GM06990 (cell line): ENCODE data around the gene VPS26A.
"Not testable (repeated sequence)": the region's sequence is repeated elsewhere in the genome, so short reads cannot be mapped to it uniquely, and the experiment has no call there.

Experiments
- DNase-seq: peaks from one replicate; pipeline ENCODE4 v3.0.0-alpha.2; 2011; ENCODE audit not compliant: insufficient read length; ENCODE audit errors: extremely low read depth
- H3K27me3 ChIP-seq: replicated peaks from 2 replicates; pipeline ENCODE4 v1.6.0; 2011; ENCODE audit warnings: low read length; ENCODE audit not compliant: control insufficient read depth, insufficient read depth
- H3K36me3 ChIP-seq: 2 replicates; pipeline ENCODE4 v1.5.1; 2011; ENCODE audit warnings: low read length; ENCODE audit not compliant: control insufficient read depth, insufficient read depth
- H3K4me3 ChIP-seq: replicated peaks from 2 replicates; pipeline ENCODE4 v1.5.1; 2011; ENCODE audit warnings: low read depth, mild to moderate bottlenecking, control low read depth, low read length
- CTCF ChIP-seq: IDR thresholded peaks from 2 replicates; pipeline ENCODE4 v1.5.1; 2011; ENCODE audit warnings: low read length, control low read depth, mild to moderate bottlenecking, inconsistent platforms; ENCODE audit not compliant: insufficient read depth, poor library complexity, severe bottlenecking

Gene VPS26A

GRCh38 chr10:69160809-69161241 is 36.8 kb downstream of the VPS26A start:
- peaks cover 1% of the 10 kb centered on the region; the same call in 1 of the 2 replicates for H3K36me3 ChIP-seq
- no peak for TF ChIP-seq CTCF
- DNase-seq, result no peak

GRCh38 chr10:69168493-69168892 is 44.5 kb downstream of the VPS26A start:
- TF ChIP-seq CTCF, result no peak
- no peaks in the 10 kb centered on the region for H3K27me3 ChIP-seq
- H3K36me3 ChIP-seq, result peaks cover 1% of the 10 kb centered on the region
- no peak for DNase-seq
- H3K4me3 ChIP-seq, result no peak overlapping the region

More at GRCh38 chr10:69160809-69161241, 36.8 kb downstream of the VPS26A start:
- H3K4me3 ChIP-seq, result no peak overlapping the region
- H3K27me3 ChIP-seq, result no peaks in the 10 kb centered on the region

- H3K27me3 ChIP-seq, result no peaks in the 10 kb centered on the region
- no peak for DNase-seq
- no peaks in the 10 kb centered on the region; the same call in 1 of the 2 replicates for H3K36me3 ChIP-seq
- H3K4me3 ChIP-seq, result no peak overlapping the region
- no peak for TF ChIP-seq CTCF
These were observed 48.4 kb downstream of the VPS26A start for GRCh38 chr10:69172241-69172982.

- H3K27me3 ChIP-seq, H3K36me3 ChIP-seq, H3K4me3 ChIP-seq, DNase-seq: not testable (repeated sequence)
These were observed 51.3 kb downstream of the VPS26A start for GRCh38 chr10:69175326-69175725.

- no peak overlapping the region for H3K4me3 ChIP-seq
- DNase-seq, result no peak
- H3K36me3 ChIP-seq, result no peaks in the 10 kb centered on the region
- no peak for TF ChIP-seq CTCF
- H3K27me3 ChIP-seq, result no peaks in the 10 kb centered on the region
These were observed 52.8 kb downstream of the VPS26A start for GRCh38 chr10:69176823-69177222.

- no peaks in the 10 kb centered on the region for H3K27me3 ChIP-seq
- no peak for DNase-seq
- H3K36me3 ChIP-seq, result no peaks in the 10 kb centered on the region
- peak overlapping the region; percentile 98 for H3K4me3 ChIP-seq
- TF ChIP-seq CTCF, result no peak
These were observed 55.2 kb downstream of the VPS26A start for GRCh38 chr10:69179089-69179742.
